Activated CD8-positive, alpha-beta memory T cell treated with anti-CD3 and anti-CD28 coated beads for 24 hours (primary cell): ENCODE results near the gene MYOZ3.

Source experiments
- DNase-seq: peaks from one replicate; pipeline ENCODE4 v3.0.0-alpha.2; 2020

Gene MYOZ3

DNA sequence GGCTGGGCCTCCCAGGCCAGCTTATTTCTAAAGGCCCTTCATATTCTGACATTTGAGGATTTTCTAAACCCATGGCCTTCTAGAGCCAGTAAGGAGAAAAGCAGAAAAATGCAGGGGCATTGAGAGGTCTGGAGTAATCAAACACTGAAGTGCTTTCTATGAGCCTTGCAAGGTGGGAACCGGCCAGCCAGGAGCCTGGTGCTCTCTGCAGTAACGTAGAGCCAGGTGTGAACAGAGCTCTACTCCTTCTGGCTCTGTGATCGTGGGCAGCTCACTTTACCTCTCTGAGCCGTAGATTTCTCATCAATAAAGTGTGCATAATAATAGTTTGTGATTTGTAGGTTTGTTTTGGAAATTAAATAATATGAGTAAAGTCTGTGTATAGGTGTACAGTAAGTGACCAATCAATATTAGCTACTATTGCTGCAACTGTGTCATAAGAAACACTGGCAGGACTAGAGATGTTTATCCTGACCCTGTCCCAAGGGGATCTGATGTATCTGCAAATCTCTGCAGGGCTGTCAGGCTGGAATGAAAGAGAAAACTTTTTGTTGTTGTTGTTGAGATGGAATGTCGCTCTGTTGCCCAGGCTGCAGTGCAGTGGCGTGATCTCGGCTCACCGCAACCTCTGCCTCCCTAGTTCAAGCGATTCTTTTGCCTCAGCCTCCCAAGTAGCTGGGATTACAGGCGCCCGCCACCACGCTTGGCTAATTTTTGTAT, 17.9 kb upstream of the MYOZ3 start:
- DNase-seq = no peak

DNA sequence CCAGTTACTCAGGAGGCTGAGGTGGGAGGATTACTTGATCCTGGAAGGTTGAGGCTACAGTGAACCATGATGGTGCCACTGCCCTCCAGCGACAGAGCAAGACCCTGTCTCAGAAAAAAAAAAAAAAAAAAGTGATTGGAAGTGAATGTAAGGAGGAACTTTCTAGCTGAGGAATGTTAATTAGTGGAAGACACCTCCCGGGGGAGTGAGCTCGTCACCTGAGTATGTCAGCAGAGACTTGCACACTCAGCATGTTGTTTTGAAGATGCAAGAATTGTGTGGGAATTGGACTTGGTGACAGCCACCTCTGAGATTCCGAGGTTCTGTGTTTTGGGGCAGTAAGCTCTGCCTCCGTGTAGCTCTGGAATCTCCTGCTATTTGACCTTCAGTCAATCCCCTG, 17.0 kb upstream of the MYOZ3 start:
- DNase-seq = no peak

GRCh38 chr5:150644514-150644913, 16.5 kb upstream of the MYOZ3 start:
- DNase-seq = no peak

DNA sequence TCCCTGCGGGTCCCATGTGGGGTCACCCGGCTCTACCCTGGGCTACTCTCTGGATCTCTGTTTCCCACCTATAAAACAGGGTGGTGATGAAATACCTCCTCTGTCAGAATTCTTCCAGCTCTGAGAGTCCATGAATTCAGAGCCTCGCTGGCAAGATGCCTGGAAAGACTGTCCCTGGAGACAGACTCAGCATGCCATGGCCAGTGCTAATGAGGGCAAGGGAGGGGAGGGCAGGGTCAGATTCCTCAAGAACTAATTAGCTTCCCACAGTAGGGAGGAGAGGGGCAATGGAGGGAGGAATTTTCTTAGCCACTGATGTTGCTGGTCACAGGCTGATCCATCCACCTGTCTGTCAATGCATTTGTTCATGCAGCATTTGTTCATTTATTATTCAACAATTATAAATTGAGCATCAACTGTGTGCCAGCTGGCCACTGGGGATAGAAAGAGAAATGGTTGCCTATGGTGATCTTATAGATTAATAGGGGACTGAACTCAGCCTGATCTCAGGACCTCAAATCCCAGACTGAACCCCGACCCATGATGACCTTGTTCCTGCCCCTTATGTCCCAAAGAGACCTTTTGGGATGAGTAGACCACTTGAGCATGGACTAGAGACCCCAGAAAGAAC, 15.9 kb upstream of the MYOZ3 start:
- DNase-seq = no peak

- no peak for DNase-seq
Measured at GRCh38 chr5:150647275-150648251, 13.5 kb upstream of the MYOZ3 start.

- DNase-seq = no peak
Measured at GRCh38 chr5:150648294-150649107, 12.6 kb upstream of the MYOZ3 start.

DNA sequence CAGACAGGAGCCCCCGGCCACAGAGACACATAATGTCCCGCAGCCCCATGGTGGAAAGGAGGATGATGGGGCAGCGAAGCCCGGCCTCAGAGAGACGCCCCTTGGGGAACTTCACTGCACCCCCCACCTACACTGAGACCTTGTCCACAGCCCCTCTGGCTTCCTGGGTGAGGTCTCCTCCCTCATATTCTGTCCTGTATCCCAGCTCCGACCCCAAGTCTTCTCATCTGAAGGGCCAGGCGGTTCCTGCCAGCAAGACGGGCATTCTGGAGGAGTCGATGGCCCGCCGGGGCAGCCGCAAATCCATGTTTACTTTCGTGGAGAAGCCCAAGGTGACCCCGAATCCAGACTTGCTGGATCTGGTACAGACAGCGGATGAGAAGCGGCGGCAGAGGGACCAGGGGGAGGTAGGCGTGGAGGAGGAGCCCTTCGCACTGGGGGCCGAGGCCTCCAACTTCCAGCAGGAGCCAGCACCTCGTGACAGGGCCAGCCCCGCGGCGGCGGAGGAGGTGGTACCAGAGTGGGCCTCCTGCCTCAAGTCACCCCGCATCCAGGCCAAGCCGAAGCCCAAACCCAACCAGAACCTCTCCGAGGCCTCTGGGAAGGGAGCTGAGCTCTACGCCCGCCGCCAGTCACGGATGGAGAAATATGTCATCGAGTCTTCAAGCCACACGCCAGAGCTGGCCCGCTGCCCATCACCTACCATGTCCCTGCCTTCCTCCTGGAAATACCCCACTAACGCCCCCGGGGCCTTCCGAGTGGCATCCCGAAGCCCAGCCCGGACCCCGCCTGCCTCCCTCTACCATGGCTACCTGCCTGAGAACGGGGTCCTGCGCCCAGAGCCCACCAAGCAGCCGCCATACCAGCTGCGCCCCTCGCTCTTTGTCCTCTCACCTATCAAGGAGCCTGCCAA, 11.7 kb upstream of the MYOZ3 start:
- no peak for DNase-seq

- DNase-seq = no peak
Measured at GRCh38 chr5:150650021-150651006, 10.7 kb upstream of the MYOZ3 start.

- DNase-seq = no peak
Measured at GRCh38 chr5:150651382-150651781, 9.7 kb upstream of the MYOZ3 start.

- no peak for DNase-seq
Measured at GRCh38 chr5:150651924-150652671, 9.0 kb upstream of the MYOZ3 start.

GRCh38 chr5:150653145-150653761, 7.8 kb upstream of the MYOZ3 start:
- no peak for DNase-seq

GRCh38 chr5:150653762-150654556, 7.1 kb upstream of the MYOZ3 start:
- no peak for DNase-seq

- no peak for DNase-seq
Measured at GRCh38 chr5:150655221-150655620, 5.8 kb upstream of the MYOZ3 start.

GRCh38 chr5:150656191-150657132, 4.6 kb upstream of the MYOZ3 start:
- peak; percentile 84 for DNase-seq

DNA sequence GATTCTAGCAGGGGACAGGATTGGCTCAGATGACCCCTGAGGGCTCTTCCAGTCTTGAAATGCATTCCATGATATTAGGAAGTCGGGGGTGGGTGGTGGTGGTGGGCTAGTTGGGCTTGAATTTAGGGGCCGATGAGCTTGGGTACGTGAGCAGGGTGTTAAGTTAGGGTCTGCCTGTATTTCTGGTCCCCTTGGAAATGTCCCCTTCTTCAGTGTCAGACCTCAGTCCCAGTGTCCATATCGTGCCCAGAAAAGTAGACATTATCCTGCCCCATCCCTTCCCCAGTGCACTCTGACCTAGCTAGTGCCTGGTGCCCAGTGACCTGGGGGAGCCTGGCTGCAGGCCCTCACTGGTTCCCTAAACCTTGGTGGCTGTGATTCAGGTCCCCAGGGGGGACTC, 2.9 kb upstream of the MYOZ3 start:
- no peak for DNase-seq

- DNase-seq = no peak
Measured at GRCh38 chr5:150658699-150659265, 2.3 kb upstream of the MYOZ3 start.
